Skeletal muscle satellite cell (primary cell): ENCODE measurements around the gene RNF130.
A peak's percentile ranks its signal among the peaks of the same experiment; 100 is the strongest.
"Not testable (repeated sequence)": the region's sequence is repeated elsewhere in the genome, so short reads cannot be mapped to it uniquely, and the experiment has no call there.

ENCODE experiments used
- H3K27me3 ChIP-seq: 2 replicates; pipeline ENCODE4 v1.7.0; 2013; ENCODE audit warnings: low read length; ENCODE audit not compliant: control insufficient read depth, insufficient read depth
- H3K36me3 ChIP-seq: 2 replicates; pipeline ENCODE4 v1.7.0; 2013; ENCODE audit warnings: mild to moderate bottlenecking, control low read depth, low read length; ENCODE audit not compliant: insufficient read depth
- H3K4me1 ChIP-seq: 2 replicates; pipeline ENCODE4 v1.7.0; 2013; ENCODE audit warnings: low read length; ENCODE audit not compliant: control insufficient read depth, insufficient read depth
- H3K4me2 ChIP-seq: 2 replicates; pipeline ENCODE4 v1.7.0; 2013; ENCODE audit warnings: mild to moderate bottlenecking, low read length
- H3K4me3 ChIP-seq: 2 replicates; pipeline ENCODE4 v1.7.0; 2013; ENCODE audit warnings: low read length
- H3K9ac ChIP-seq: 2 replicates; pipeline ENCODE4 v1.7.0; 2013; ENCODE audit warnings: mild to moderate bottlenecking, low read depth, low read length, moderate library complexity
- H3K9me3 ChIP-seq: replicated peaks from 2 replicates; pipeline ENCODE4 v1.7.0; 2013; ENCODE audit warnings: mild to moderate bottlenecking, control low read depth, low read length

RNF130 gene

DNA sequence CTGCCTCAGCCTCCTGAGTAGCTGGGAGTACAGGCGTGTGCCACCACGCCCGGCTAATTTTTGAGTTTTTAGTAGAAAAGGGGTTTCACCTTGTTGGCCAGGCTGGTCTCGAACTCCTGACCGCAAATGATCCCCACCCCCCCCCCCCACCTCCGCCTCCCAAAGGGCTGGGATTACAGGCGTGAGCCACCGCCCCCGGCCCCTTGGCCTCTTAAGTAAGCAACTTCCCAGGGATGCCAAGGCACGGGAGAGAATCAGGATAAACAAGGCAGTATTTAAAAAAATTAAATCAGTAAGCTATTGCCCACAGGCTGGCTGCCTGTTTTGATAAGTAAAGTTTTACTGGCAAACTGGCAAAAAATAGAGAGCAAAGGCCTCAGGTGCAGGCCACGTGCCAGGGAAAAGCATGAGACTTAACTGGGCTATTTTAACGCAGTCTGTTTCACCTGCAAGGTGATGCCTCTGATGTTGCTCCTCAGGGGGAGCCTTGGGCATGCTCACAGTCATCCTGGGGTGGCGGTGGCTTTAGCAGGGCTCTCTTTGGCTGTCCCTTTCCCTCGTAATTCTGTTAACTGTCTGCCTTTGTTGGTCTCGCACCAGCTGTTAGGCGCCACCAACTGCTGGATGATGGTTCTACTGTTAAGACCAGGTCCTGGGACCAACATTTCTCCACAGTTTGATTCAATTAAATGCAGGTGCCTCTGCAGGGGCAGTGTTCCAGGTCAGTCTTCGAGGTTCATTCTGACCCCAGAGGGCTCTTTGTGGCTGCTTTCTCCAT lies 19.4 kb upstream of the RNF130 start:
- H3K9me3 ChIP-seq = no peaks in the 10 kb centered on the region
- H3K4me2 ChIP-seq = peak overlapping the region; percentile 84
- H3K9ac ChIP-seq = no peak overlapping the region
- peak overlapping the region; percentile 73 for H3K4me3 ChIP-seq
- peaks cover 8% of the 10 kb centered on the region for H3K4me1 ChIP-seq
- H3K27me3 ChIP-seq = peaks cover 8% of the 10 kb centered on the region
- no peaks in the 10 kb centered on the region for H3K36me3 ChIP-seq

DNA sequence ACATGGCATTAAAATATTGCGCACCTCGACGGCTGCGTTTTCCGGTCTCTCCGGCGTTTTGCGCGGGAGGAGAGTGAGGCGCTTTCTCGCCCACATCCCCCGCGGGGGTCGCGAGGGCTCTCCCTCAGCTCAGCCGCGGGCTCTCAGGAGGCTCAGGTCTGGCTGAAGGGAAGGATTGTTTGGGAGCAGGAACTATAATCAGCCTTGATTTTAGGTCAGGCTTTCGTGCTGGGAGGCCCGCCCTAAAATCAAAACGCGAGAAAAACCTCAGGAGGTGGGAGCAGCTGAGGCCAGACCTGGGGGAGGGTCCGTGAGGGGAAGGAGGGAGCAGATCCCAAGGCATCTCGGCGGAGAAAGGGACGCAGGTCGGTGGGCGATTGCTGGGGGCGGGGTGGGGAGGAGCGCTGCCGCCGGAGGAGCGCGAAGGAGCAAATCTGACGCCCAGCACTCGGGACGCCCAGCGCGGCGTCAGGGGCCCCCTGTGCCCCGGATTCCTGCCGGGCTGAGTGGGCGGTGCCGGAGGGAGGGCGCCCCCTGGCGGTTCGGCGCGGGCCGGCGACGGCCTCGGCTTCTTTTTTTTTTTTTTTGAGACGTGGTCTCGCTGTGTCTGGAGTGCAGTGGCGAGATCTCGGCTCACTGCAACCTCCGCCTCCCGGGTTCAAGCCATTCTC lies 18.7 kb upstream of the RNF130 start:
- H3K36me3 ChIP-seq = no peaks in the 10 kb centered on the region
- H3K4me2 ChIP-seq = peak overlapping the region; percentile 84
- H3K9me3 ChIP-seq = no peaks in the 10 kb centered on the region
- peaks cover 10% of the 10 kb centered on the region for H3K27me3 ChIP-seq
- peak overlapping the region; percentile 77 for H3K9ac ChIP-seq
- peak overlapping the region; percentile 73 for H3K4me3 ChIP-seq
- H3K4me1 ChIP-seq = peaks cover 8% of the 10 kb centered on the region

DNA sequence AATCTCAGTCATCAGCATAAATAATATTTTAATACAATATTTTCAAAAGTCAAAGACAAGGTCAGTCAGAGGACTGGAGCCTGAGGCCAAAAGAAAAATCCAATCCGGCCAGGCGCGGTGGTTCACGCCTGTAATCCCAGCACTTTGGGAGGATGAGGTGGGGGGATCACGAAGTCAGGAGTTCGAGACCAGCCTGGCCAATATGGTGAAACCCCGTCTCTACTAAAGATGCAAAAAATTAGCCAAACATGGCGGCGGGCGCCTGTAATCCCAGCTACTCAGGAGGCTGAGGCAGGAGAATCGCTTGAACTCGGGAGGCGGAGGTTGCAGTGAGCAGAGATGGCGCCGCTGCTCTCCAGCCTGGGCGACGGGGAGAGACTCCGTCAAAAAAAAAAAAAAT lies 18.1 kb upstream of the RNF130 start:
- H3K27me3 ChIP-seq = peaks cover 12% of the 10 kb centered on the region
- H3K9me3 ChIP-seq, H3K36me3 ChIP-seq, H3K4me2 ChIP-seq, H3K4me3 ChIP-seq, H3K4me1 ChIP-seq, H3K9ac ChIP-seq: not testable (repeated sequence)

DNA sequence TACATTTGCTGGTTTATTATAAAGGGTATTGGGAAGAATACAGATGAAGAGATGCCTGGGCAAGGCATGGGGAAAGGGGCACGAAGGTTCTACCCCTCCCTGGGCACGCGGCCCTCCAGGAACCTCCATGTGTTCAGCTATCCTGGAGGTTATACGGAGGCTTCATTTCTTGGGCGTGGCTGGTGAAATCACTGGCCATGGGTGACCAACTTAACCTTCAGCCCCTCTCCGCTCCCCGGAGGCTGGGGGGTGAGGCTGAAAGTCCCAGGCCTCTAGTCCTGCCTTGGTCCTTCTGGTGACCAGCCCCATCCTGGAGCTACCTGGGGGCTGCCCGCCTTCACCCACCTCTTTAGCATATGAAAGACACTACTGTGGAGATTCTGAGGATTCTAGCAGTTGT lies 17.0 kb upstream of the RNF130 start:
- Histone ChIP-seq H3K4me1 (peaks cover 8% of the 10 kb centered on the region), H3K4me2 (no peak overlapping the region), H3K9me3 (no peaks in the 10 kb centered on the region), H3K4me3 (no peak overlapping the region), H3K27me3 (peaks cover 15% of the 10 kb centered on the region), H3K9ac (no peak overlapping the region), H3K36me3 (no peaks in the 10 kb centered on the region)

DNA sequence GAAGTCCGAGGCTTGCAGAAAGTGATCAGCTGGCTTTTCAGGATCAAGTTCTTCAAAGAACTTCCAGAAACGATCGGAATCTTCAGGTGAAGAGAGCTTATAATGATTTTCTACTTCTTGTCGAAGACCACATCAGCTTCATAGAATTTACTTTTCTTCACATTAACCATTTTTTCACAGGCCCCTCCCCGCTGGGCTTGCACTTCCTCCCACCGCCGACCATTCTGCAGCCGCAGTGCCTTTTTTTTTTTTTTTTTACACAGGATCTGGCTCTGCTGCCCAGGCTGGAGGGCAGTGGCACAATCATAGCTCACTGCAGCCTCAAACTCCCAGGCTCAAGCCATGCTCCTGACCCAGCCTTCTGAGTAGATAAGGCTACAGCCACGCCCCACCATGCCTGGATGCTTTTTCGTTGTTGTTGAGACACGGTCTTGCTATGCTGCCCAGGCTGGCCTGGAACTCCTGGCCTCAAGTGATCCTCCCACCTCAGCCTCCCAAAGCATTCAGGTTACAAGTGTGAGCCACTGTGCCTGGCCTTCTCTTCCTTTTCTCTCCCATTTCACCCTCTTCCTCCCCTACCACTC lies 15.3 kb upstream of the RNF130 start:
- no peak overlapping the region for H3K9ac ChIP-seq
- H3K27me3 ChIP-seq = peaks cover 16% of the 10 kb centered on the region
- peaks cover 8% of the 10 kb centered on the region for H3K4me1 ChIP-seq
- no peak overlapping the region for H3K4me3 ChIP-seq
- no peak overlapping the region for H3K4me2 ChIP-seq
- no peaks in the 10 kb centered on the region for H3K36me3 ChIP-seq
- no peaks in the 10 kb centered on the region for H3K9me3 ChIP-seq

DNA sequence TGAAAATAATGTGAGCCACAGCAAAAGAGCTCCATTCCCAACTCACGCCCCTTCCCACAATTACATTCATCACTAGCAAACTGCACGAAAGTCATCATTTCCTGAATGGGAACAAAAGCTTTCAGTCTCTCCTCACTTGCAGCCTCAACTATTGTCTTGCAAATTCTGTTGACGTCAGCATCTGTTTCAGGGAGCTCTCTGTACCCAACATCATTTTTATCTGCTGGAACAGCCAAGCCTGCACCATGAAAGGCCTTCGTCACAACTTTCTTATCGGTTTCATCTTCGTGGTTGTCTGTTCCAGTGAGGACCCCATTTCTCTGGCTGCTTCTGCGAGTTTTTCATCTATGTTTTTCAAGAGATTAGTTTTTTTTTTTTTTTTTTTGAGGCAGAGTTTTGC lies 14.3 kb upstream of the RNF130 start:
- Histone ChIP-seq H3K4me1 (peaks cover 4% of the 10 kb centered on the region), H3K9ac (no peak overlapping the region), H3K4me3 (no peak overlapping the region), H3K4me2 (no peak overlapping the region), H3K9me3 (no peaks in the 10 kb centered on the region), H3K27me3 (peaks cover 13% of the 10 kb centered on the region), H3K36me3 (no peaks in the 10 kb centered on the region)

DNA sequence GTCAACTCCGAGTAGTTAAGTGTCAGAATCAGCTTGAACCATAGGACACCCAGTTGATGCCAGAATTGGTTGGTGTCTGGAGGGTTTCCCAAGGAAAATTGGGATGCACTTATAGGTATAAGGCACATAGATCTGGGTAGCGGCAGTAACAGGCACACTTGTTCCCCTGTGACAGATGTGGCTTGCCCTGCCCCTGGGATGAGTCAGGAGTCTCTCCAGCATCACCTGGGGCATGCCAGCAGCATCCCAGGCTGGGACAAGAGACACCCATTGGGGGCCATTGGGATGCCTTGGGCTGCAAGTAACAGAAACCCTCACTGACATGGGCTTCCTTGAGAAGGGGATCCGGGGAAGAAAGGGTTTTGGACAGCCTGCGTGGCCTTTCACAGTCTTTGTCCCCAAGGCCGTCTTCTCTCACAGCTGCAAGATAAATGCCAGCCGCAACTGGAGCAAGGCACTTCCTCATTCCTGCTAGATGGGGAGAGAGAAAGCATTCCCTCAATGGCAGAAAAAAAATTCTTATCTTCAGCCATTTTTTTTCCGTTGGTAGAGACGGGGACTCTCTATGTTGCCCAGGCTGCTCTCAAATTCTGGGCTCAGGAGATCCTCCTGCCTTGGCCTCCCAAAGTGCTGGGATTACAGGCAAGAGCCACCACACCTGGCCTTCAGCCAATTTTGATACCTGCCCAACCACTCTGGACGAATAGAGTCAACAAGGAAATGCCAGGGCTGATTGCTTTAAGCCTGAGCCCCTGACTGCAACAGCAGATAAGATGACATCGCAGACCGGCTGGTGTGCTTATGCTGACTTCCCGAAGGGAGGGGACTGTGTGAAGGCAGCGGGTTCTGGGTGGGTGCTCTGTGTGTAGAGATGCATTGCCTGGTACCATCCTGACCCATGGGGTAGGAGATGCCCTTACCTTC lies 13.3 kb upstream of the RNF130 start:
- H3K27me3 ChIP-seq = peaks cover 10% of the 10 kb centered on the region
- H3K4me2 ChIP-seq = no peak overlapping the region
- H3K4me1 ChIP-seq = no peaks in the 10 kb centered on the region
- no peak overlapping the region for H3K4me3 ChIP-seq
- H3K36me3 ChIP-seq = no peaks in the 10 kb centered on the region
- H3K9ac ChIP-seq = no peak overlapping the region
- no peaks in the 10 kb centered on the region for H3K9me3 ChIP-seq

DNA sequence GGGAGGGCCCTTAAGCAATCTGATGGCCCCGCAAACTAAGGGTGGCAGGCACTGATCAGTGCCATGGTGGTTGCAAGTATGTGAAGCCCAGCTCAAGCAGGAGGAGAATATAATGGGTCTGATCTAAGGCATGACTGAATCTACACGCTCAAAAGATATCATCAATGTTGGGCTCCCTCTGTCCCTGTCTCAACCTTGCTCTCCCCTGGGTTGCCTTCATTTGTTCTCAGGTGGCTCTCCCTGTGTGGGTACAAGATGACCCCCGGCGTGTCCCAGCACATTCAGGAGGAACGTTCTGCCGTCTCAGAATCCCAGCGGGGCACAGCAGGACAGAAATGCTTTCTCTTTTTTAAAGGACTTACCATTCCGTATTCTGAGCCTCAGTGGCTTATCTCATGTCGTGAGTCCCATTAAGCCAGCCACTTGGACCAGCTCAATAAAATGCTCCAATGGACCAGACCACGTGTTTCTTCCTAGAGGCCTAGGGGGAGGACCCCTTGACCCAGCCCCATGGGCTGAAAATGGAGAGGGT lies 12.0 kb upstream of the RNF130 start:
- Histone ChIP-seq H3K4me1 (no peaks in the 10 kb centered on the region), H3K36me3 (no peaks in the 10 kb centered on the region), H3K4me2 (no peak overlapping the region), H3K27me3 (peaks cover 15% of the 10 kb centered on the region), H3K4me3 (no peak overlapping the region), H3K9ac (no peak overlapping the region), H3K9me3 (no peaks in the 10 kb centered on the region)

DNA sequence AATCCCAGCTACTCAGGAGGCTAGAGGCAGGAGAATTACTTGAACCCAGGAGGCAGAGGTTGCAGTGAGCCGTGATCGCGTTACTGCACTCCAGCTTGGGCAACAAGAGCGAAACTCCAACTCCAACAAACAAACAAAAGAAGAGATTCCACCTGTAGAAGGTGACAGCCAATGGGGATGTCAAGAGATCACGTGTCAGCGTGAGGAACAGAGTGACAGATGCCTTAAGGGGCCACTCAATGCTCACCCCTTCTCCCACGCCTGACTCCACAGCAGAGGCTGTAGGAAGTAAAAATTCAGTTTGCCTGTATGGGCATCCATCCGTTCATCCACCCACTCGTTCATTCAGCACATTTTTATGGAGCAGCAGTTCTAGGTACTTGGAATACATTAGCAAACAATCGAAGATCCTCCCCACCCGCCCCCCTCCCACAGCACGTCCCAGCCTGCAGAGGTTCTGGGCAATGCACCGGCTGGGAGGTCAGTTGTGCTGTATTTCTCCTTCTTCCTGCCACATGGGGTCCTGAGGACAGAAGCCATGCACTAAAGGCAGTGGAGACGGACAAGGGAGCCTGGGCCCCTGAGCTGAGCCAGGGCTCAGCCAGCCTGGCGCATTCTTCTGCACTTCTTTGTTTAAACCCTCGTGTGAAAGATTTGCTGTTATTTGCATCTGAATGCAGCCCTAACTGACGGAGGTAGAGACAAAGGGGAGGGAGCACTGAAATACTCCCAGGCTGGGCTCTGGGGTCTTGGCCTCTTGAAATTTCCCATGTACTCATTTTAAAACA lies 11.3 kb upstream of the RNF130 start:
- Histone ChIP-seq H3K9me3 (no peaks in the 10 kb centered on the region), H3K27me3 (peaks cover 15% of the 10 kb centered on the region), H3K9ac (no peak overlapping the region), H3K4me3 (no peak overlapping the region), H3K36me3 (no peaks in the 10 kb centered on the region), H3K4me2 (no peak overlapping the region), H3K4me1 (no peaks in the 10 kb centered on the region)

DNA sequence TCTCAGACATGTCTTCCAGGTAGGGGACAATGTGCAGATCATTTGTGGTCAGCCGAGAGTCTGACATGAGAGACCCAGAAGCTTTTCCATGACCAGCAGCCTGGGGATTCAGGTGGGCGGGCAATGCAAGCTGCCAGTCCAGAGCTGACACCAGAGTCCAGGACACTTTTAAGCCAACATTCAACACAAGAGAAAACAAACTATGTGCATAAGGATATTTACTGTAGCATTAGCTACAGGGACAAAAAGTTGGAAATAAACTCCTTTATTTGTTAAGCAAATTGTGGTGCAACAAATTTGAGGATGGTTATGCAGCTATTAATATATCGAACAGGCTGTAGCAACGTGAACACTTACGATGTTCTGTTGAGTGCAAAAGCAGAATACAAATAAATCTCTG lies 9.9 kb upstream of the RNF130 start:
- Histone ChIP-seq H3K27me3 (peaks cover 15% of the 10 kb centered on the region), H3K4me3 (no peak overlapping the region), H3K4me2 (no peak overlapping the region), H3K4me1 (no peaks in the 10 kb centered on the region), H3K36me3 (no peaks in the 10 kb centered on the region), H3K9me3 (no peaks in the 10 kb centered on the region), H3K9ac (no peak overlapping the region)
